Osteoblast (primary cell): ENCODE data around the gene COL6A3. TPM values are rescaled to one million over a fixed set of nuclear protein-coding genes. Genes with fewer than 3 reads are reported as not detected.
"Not testable (repeated sequence)": the region's sequence is repeated elsewhere in the genome, so short reads cannot be mapped to it uniquely, and the experiment has no call there.

Experiments used
- DNase-seq: peaks from one replicate; pipeline ENCODE4 v3.0.0; 2011; ENCODE audit warnings: low spot score, mixed read lengths; ENCODE audit not compliant: insufficient read length; ENCODE audit errors: missing footprints
- H2AFZ ChIP-seq: 2 replicates; pipeline ENCODE4 v1.6.0; 2011; ENCODE audit warnings: mild to moderate bottlenecking, low read length
- H3K27ac ChIP-seq: 2 replicates; pipeline ENCODE4 v1.5.1; 2011; ENCODE audit warnings: mild to moderate bottlenecking, low read depth, low read length, moderate library complexity
- H3K27me3 ChIP-seq: 2 replicates; pipeline ENCODE4 v1.6.0; 2012; ENCODE audit warnings: mild to moderate bottlenecking, control low read depth, inconsistent platforms, low read length, moderate library complexity; ENCODE audit not compliant: insufficient read depth
- H3K36me3 ChIP-seq: 2 replicates; pipeline ENCODE4 v1.5.1; 2011; ENCODE audit warnings: mild to moderate bottlenecking, low read length, control low read depth, moderate library complexity; ENCODE audit not compliant: insufficient read depth
- H3K4me1 ChIP-seq: 2 replicates; pipeline ENCODE4 v1.5.1; 2011; ENCODE audit warnings: mild to moderate bottlenecking, low read length, control low read depth, moderate library complexity; ENCODE audit not compliant: insufficient read depth
- H3K4me2 ChIP-seq: 2 replicates; pipeline ENCODE4 v1.6.0; 2011; ENCODE audit warnings: mild to moderate bottlenecking, low read length; ENCODE audit not compliant: insufficient read depth
- H3K4me3 ChIP-seq: fragments of 200-600 bp; sonication (generic); 3 replicates; pipeline ENCODE4 v1.5.1; 2012; ENCODE audit warnings: mild to moderate bottlenecking, low read length, inconsistent platforms; ENCODE audit not compliant: insufficient read depth
- H3K79me2 ChIP-seq: 2 replicates; pipeline ENCODE4 v1.6.0; 2012; ENCODE audit warnings: mild to moderate bottlenecking, low read length, control low read depth, inconsistent platforms; ENCODE audit not compliant: insufficient read depth
- H3K9me3 ChIP-seq: 2 replicates; pipeline ENCODE4 v1.5.1; 2011; ENCODE audit warnings: low read depth, low read length, control low read depth
- H4K20me1 ChIP-seq: 2 replicates; pipeline ENCODE4 v1.6.0; 2012; ENCODE audit warnings: mild to moderate bottlenecking, low read length, control low read depth; ENCODE audit not compliant: insufficient read depth
- CTCF ChIP-seq: IDR thresholded peaks from 2 replicates; pipeline ENCODE4 v1.5.1; 2011; ENCODE audit warnings: mild to moderate bottlenecking, low read depth, low read length, moderate library complexity; ENCODE audit errors: extremely low read depth
- total RNA-seq: library from RNA; depleted of rRNA; stranded (reverse); fragments of >200 nt; gene quantifications from 2 replicates; pipeline ENCODE4 v1.2.3, GENCODE V29; 2012

The COL6A3 gene
- total RNA-seq, 1 donor: 4,017 TPM

GRCh38 chr2:237354892-237355291, 59.1 kb downstream of the COL6A3 start:
- H3K27ac ChIP-seq: peak overlapping the region; percentile 90
- no peak overlapping the region for H2AFZ ChIP-seq
- DNase-seq: peak; percentile 95
- peaks cover 4% of the 10 kb centered on the region for H4K20me1 ChIP-seq
- no peaks in the 10 kb centered on the region for H3K9me3 ChIP-seq
- no peak overlapping the region for H3K4me3 ChIP-seq
- H3K36me3 ChIP-seq: peaks cover 97% of the 10 kb centered on the region
- H3K79me2 ChIP-seq: peaks cover 59% of the 10 kb centered on the region
- H3K4me1 ChIP-seq: peaks cover 22% of the 10 kb centered on the region
- no peak for TF ChIP-seq CTCF
- peak overlapping the region; percentile 8 for H3K4me2 ChIP-seq
- no peaks in the 10 kb centered on the region for H3K27me3 ChIP-seq

- H3K4me2 ChIP-seq, H3K9me3 ChIP-seq, H4K20me1 ChIP-seq, H2AFZ ChIP-seq, DNase-seq, H3K4me3 ChIP-seq, H3K27me3 ChIP-seq: not testable (repeated sequence)
- Histone ChIP-seq H3K36me3 (peaks cover 97% of the 10 kb centered on the region), H3K79me2 (peaks cover 52% of the 10 kb centered on the region), H3K4me1 (peaks cover 22% of the 10 kb centered on the region), H3K27ac (peak overlapping the region; percentile 90)
These were observed 59.8 kb downstream of the COL6A3 start for GRCh38 chr2:237354172-237354571.

GRCh38 chr2:237353215-237353614, 60.7 kb downstream of the COL6A3 start:
- H3K36me3 ChIP-seq: peaks cover 97% of the 10 kb centered on the region
- H3K27me3 ChIP-seq: no peaks in the 10 kb centered on the region
- TF ChIP-seq CTCF: no peak
- H3K4me1 ChIP-seq: peaks cover 22% of the 10 kb centered on the region
- no peak overlapping the region for H3K4me2 ChIP-seq
- H3K9me3 ChIP-seq: no peaks in the 10 kb centered on the region
- no peak overlapping the region for H3K4me3 ChIP-seq
- H3K27ac ChIP-seq: peak overlapping the region; percentile 61
- no peak for DNase-seq
- no peak overlapping the region for H2AFZ ChIP-seq
- peaks cover 50% of the 10 kb centered on the region for H3K79me2 ChIP-seq
- H4K20me1 ChIP-seq: peaks cover 4% of the 10 kb centered on the region

- H3K79me2 ChIP-seq: peaks cover 49% of the 10 kb centered on the region
- H3K27me3 ChIP-seq: no peaks in the 10 kb centered on the region
- H3K4me1 ChIP-seq: peaks cover 22% of the 10 kb centered on the region
- peaks cover 4% of the 10 kb centered on the region for H4K20me1 ChIP-seq
- no peak overlapping the region for H2AFZ ChIP-seq
- DNase-seq: no peak
- no peak overlapping the region for H3K4me2 ChIP-seq
- no peak overlapping the region for H3K4me3 ChIP-seq
- TF ChIP-seq CTCF: no peak
- H3K27ac ChIP-seq: peak overlapping the region; percentile 61
- H3K36me3 ChIP-seq: peaks cover 97% of the 10 kb centered on the region
- H3K9me3 ChIP-seq: no peaks in the 10 kb centered on the region
These were observed 61.6 kb downstream of the COL6A3 start for GRCh38 chr2:237352279-237352845.
